GM19351 (cell line): Measurements from ENCODE around the gene VPS52.
"Not testable (repeated sequence)": the region's sequence is repeated elsewhere in the genome, so short reads cannot be mapped to it uniquely, and the experiment has no call there.

ENCODE experiments used
- ATAC-seq: cut with Tn5 transposase; IDR thresholded peaks from one replicate; pipeline ENCODE4 v1.9.1; 2021; ENCODE audit warnings: mild to moderate bottlenecking, moderate library complexity; ENCODE audit not compliant: unreplicated experiment

Gene VPS52

DNA sequence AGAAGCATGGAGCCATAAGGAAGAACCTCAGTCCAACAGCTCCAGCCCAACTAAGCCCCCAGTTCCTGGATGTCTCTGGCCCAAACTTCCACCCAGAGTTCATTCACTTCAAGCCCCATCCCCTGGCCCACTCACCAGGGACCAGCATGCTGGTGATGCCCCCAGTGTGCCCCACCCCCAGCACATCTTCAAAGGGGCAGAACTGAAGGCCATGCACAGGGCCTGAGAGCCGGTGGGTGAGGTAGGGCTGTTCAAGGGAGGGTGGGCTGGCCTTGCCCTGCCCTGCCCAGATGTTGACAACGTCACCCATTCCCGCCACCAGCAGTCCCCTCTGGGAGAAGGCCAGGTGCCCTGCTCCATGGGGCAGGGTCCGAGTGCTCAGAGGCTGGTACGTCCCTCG, 8.9 kb upstream of the VPS52 start:
- no peak for ATAC-seq

DNA sequence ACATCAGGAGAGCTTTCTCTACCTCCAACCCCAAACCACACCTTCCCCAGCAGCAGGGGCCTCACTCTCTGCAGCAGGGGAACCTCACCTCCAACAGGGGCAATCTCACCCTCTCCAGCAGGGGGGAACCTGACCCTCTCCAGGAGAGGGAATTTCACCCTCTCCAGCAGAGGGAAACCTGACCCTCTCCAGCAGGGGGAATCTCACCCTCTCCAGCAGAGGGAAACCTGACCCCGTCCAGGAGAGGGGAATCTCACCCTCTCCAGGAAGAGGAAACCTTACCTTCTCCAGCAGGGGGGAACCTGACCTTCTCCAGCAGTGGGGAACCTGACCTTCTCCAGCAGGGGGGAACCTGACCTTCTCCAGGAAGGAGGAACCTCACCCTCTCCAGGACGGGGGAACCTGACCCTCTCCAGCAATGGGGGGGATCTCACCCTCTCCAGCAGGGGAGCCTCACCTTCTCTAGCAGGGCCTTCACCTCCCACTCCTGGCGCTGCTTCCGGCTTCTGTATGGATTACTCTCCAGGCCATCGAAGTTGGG, 8.4 kb upstream of the VPS52 start:
- ATAC-seq, result no peak

DNA sequence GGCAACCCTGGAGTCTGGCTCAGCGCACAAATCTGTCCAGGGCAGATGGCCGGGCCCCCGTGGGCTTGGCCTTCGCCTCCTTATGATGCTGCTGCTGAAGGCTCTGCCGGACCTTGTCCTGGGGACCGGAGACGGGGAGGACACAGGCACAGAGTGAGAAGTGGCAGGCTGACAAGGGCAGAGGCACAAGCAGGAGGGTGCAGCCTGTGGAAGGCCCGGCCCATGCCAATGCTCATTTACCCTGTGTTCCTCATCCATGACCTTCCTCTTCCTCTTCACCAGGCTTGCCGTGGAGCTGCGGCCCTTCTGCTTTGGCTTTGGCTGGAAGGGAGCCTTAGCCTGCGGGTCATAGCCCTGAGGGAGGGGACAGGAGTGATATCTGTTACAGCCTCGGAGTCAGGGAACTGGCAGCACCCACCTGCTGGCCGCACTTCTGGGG, 7.6 kb upstream of the VPS52 start:
- ATAC-seq, result no peak

DNA sequence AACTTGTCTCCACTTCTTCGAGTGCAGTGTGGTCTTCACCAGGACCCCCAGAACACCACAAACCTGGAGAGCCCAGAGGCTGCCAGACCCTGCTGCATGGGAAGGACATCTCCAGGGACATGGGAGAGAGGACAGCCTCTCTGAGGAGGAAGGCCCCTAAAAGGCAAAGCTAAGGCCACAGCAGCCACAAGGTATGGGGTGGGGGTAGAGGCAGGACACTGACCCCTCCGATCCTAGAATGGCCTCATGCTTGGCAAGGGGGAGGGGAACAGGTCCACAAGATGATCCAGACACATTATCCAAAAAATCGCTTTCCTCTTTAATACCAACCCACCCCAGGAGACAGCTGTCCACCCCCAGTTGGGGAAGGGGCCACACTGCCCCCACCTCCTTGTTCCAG, 7.1 kb upstream of the VPS52 start:
- ATAC-seq, result no peak

DNA sequence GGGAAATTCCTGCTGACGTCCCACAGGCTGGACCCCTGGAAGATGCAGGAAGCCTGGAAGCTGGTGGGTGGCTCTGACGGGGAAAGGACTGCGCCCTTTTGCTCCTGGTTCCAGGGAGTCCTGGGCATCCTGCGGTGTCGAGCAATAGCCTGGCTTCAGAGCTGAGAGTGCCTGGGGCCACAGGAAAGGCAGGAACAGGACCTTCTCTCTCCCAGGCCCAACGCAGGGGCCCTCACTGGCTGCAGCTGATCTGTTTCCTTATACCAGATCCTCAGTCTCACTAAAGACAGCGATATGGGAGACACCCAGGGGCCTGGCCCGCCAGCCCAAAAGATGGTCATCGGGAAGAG, 6.7 kb upstream of the VPS52 start:
- ATAC-seq, result no peak

DNA sequence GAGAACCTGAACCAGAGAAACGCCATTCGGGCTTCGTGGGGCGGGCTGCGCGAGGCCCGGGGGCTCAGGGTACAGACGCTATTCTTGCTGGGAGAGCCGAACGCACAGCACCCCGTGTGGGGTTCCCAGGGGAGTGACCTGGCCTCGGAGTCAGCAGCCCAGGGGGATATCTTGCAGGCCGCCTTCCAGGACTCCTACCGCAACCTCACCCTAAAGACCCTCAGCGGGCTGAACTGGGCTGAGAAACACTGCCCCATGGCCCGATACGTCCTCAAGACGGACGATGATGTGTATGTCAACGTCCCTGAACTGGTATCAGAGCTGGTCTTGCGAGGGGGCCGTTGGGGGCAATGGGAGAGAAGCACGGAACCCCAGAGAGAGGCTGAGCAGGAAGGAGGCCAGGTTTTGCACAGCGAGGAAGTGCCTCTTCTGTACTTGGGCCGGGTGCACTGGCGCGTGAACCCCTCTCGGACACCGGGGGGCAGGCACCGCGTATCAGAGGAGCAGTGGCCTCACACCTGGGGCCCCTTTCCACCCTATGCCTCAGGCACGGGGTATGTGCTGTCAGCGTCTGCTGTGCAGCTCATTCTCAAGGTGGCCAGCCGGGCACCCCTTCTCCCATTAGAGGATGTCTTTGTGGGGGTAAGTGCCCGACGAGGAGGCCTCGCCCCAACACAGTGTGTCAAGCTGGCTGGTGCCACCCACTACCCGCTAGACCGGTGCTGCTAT, 6.2 kb upstream of the VPS52 start:
- peak; percentile 11 for ATAC-seq

DNA sequence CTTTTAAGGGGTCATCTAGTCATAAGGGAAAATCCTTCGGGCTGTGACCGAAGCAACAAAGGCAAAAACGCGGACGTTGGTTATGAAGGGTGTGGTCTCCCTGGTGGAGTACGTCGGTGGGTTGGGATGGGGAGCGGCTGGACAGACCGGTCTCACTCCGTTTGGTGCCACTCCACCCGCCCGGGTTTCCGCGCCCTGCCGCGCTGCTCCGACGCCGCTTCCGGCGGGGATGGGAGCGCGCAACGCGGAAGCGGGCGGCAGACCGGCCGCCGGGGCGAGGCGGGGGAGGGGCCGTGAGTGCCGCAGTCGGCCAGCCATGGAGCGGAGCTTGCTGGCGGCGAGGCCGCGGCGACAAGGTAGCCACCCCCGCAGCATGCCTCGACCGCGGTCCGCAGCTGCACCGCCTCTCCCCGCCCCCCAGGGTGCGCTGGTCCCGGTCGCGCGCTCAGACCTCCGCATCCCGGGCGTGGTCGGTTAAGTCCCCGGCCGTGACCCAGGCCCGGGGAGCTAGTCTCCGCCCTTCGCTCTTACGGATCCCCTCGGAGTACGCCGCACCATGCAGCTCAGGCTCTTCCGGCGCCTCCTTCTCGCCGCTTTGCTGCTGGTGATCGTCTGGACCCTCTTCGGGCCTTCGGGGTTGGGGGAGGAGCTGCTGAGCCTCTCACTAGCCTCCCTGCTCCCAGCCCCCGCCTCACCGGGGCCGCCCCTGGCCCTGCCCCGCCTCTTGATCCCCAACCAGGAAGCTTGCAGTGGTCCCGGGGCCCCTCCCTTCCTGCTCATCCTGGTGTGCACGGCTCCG, 5.4 kb upstream of the VPS52 start, which contains the start of gene B3GALT4:
B3GALT4 (plus strand) TSS at position 260 of the 799 bp plus-strand sequence; CDS start at position 557, 297 bp downstream.
- peak; percentile 52 for ATAC-seq

DNA sequence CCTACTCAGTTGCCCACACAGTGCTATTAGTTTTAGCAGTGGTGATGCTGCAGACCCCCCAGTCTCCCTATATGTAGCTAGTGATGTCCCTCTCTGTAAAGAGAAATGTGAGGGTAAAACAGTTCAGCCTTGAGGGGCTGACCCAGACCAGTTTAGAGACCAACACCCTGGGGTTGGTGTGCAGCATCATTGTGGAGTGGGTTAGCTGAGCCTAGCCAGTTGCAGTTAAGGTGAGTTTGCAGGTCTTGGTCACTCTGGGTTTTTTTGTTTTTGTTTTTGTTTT, 4.8 kb upstream of the VPS52 start:
- no peak for ATAC-seq

DNA sequence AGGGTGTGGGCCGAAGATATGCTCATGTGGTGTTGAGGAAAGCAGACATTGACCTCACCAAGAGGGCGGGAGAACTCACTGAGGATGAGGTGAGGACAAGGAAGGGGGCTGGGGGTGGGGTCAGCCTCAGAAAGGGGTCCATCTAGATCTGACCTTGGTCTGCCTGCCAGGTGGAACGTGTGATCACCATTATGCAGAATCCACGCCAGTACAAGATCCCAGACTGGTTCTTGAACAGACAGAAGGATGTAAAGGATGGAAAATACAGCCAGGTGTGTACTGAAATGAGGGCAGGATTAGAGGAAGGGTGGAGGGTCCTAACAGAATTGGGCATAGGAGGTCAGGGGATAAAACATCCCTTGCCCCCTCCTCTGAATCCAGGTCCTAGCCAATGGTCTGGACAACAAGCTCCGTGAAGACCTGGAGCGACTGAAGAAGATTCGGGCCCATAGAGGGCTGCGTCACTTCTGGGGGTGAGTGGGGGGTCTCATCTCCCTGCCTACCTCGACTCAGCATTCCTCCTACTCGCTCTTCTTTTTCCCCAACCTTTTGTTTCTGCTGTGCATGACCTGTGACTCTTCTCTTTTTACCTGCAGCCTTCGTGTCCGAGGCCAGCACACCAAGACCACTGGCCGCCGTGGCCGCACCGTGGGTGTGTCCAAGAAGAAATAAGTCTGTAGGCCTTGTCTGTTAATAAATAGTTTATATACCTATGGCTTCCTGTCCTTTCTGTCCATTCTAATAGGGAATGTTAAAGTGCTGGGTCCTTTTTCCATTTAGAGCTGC, 4.3 kb upstream of the VPS52 start:
- ATAC-seq, result not testable (repeated sequence)

DNA sequence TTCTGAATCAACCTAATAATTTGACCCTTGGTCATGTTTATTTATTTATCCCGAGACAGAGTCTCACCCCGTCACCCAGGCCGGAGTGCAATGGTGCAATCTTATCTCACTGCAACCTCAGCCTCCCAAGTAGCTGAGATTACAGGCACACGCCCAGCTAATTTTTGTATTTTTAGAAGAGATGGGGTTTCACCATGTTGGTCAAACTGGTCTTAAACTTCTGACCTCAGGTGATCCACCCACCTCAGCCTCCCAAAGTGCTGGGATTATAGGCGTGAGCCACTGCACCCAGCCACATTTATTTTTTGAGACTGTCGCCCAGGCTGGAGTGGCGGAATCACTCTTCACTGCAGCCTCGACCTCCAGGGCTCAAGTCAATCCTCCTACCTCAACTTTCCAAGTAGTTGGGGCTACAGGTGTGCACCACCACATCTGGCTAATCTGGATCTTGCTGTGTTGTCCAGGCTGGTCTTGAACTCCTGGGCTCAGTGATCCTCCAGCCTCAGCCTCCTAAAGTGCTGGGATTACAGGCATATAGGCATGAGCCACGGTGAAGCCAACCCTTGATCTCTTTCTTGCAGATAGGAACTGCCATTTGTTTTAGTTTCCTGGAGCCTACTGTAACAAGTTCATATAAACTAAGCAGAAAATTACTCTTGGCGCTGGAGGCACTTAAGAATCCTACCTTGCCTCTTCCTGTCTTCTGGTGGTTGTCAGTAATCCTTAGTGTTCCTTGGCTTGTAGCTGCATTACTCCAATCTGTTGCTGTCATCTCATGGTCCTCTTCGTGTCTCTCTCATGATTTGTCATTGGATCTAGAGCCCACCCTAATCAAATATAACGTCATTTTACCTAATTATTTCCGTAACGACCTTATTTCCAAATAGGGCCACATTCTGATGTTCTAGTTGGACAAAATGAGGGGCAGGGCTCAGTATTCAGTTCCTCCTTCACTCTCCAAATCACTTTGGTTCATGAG, 2.5 kb upstream of the VPS52 start:
- no peak for ATAC-seq

DNA sequence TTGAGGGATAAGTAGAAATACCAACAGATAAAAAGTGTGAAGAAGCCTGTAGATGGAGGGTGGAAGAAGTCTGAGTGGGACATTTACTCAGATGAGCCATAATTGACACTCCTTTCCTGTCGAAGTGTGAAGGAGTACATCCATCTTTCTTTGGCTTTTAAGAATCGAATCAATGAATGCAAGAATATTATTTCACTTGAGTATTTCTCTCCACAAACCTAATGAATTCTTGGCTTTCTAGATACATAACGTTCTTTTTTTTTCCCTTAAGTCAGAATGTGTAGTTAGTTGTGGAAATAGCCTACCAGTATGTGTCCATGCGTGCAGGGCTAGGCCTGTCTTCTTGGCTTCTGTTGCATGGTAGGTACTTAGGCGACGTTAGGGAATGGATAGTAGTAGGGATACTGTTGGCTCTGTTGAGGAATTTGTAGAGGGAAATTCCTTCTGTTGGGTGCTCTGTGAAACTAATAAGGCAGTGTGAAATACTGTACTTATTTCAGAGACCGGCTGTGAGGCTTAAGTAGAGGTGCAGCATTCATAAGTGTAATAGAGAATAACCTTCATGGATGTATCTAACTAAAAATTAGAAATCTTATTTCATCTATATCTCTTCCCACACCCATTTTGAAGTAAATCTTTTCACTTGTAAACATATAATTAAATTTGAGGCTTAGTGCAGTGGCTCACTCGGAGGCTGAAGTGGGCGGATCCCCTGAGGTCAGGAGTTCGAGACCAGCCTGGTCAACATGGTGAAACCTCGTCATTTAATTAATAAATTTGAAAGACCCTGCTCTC, 1.6 kb upstream of the VPS52 start:
- ATAC-seq, result no peak

DNA sequence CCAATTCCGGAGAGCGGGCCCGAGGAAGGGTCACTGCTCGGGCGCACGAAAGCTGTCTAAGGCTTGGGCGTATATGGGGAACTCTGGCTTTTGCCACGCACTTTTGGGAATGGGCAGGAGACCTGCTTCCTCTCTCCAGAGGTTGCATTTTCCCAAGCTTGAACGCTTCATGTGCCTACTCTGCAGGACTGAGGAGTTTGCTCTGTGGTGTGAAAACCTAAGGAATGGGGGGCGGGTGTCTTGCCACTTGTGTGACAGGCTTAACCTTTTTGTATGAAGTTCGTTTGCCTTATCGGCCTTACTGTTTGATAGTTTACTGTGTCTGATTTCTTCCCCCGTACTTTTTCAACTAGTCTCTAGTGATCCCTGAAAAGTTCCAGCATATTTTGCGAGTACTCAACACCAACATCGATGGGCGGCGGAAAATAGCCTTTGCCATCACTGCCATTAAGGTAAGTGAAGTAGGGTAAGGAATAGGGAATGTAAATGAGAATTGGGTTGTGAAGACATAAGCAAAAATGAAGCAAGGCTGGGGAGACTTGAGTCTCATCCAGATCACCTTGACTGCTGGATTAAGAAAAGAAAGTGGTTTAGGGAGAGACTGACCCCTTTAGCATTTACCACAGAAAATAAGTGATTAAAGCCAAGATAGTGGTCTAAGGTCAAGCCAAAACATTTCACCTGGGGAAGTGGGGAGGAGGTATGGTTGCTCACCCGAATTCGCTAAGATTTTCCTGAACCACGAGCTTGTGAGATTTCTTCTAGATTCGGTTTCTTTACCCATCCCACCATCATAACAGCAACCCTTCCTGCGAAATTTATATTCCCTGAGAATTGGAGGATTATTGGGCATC, 826 bp upstream of the VPS52 start:
- ATAC-seq, result peak; percentile 12

DNA sequence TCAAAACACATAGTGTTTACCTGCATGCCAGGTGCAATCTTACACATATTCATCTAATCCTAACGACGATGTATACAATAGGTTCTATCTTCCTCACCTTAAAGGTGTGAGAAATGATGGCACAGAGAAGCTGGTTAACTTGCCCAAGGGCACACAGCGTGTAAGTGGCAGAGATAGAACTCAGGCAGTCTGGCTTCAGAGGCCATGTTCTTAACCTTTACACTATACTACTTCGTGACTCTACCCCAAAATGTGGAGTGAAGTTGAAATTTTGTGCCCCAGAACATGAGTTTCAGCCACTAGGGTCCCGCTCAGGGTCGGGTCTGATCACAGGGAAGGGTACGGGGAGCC, 584 bp downstream of the VPS52 start:
- peak; percentile 16 for ATAC-seq

DNA sequence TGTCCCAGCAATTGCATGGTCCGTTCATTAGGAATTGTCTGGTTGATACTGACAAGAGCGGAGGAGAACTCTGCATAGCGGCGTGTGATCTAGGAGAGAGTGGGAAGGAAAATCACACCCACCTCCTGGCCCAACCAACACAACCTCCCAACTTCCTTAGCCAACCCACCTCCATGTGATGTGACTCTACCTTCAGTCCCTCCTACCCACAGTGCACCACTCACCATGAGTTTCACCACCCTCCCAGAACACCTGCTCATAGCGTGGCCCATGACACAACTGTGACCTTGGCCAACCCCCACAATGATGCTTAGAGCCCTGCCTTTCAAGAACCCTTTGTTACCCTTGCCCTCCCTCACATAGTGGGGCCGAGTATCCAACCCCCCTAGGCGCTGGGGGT, 7.7 kb downstream of the VPS52 start:
- ATAC-seq, result no peak

DNA sequence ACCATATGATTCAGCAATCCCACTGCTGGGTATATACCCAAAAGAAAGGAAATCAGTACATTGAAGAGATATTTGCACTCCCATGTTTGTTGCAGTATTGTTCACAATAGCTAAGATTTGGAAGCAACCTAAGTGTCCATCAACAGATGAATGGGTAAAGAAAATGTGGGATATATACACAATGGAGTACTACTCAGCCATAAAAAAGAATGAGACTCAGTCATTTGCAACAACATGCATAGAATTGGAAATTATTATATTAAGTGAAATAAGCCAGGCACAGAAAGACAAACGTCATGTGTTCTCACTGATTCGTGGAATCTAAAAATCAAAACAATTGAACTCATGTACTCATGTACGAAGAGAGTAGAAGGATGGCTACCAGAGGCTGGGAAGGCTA, 9.2 kb downstream of the VPS52 start:
- ATAC-seq, result not testable (repeated sequence)

DNA sequence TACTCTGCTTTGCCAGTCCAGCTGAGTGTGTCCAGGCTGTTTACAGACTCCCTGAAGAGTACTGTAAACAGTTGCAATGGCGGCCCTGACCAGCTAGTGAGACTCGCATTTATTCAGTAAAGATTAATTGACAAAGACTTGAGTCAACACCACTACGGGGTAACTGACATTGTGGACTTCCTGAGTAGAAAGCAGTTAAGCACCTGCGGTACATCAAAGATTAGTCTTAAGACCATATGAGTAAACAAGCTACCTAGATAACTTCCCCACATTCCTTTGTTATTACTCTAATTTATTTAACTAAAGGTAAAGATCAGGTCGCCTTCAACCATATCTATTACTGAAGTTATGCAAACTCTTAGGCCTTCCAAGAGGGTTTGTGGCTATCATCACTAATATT, 12.6 kb downstream of the VPS52 start:
- no peak for ATAC-seq

DNA sequence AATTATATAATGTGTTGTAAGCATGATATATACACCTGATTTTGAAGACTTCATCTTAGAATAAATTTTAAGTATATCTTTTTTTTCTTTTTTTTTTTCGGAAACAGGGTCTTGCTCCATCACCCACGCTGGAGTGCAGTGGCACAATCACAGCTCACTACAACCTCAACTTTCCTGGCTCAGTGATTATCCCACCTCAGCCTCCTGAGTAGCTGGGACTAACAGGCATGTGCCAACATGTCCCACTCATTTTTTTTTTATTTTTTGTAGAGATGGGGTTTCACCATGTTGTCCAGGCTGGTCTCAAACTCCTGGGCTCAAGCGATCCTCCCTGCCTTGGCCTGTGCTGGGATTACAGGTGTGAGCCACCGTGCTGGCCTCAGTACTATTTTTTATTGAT, 17.1 kb downstream of the VPS52 start:
- ATAC-seq, result no peak

DNA sequence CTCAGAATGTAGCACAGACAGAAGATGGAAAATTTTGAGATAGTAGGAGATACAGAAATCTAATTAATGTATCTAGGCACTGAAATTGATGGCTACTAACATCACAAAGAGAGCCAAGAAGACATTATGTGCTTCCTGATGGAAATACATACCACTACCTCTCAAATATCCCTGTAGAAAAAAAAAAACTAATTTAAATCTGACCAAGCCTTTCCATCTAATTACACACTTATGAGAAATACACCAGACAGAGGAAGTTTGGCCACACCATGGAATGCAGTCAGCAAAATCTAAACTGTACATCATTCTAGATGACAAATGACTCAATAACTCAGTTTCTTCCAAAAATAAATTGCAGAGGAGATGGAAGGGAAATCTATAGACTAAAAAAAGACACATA, 18.9 kb downstream of the VPS52 start:
- no peak for ATAC-seq
